Stomach (tissue), 4 donors: ENCODE data around the gene DENND6A.

Experiments used
- EP300 ChIP-seq: sonication (generic); formaldehyde crosslinking; IDR thresholded peaks from one replicate; pipeline ENCODE4 v1.6.1; 2017; ENCODE audit warnings: antibody characterized with exemption
- POLR2A ChIP-seq, 4 donors: fragments of 450-650 bp; IDR thresholded peaks; one replicate each; pipeline ENCODE4 v1.6.1; 2016; ENCODE audit warnings: antibody characterized with exemption in 4 of 4, control low read depth in 2 of 4, mild to moderate bottlenecking in 1 of 4, moderate library complexity in 1 of 4
- POLR2AphosphoS5 ChIP-seq, 3 donors: sonication (generic); formaldehyde crosslinking; IDR thresholded peaks; one replicate each; pipeline ENCODE4 v1.6.1; 2016; ENCODE audit warnings: antibody characterized with exemption in 3 of 3
- TF ChIP-seq, protein P1 (sequence below), 7 experiments: fragments of 450-650 bp in 4 of 7; fragments of 200-600 bp in 3 of 7; sonication (generic) in 3 of 7; IDR thresholded peaks; one replicate each; pipeline ENCODE4 v1.5.1; 2016 to 2019; ENCODE audit warnings: antibody characterized with exemption in 7 of 7, control low read depth in 2 of 7, mild to moderate bottlenecking in 1 of 7

DNA sequence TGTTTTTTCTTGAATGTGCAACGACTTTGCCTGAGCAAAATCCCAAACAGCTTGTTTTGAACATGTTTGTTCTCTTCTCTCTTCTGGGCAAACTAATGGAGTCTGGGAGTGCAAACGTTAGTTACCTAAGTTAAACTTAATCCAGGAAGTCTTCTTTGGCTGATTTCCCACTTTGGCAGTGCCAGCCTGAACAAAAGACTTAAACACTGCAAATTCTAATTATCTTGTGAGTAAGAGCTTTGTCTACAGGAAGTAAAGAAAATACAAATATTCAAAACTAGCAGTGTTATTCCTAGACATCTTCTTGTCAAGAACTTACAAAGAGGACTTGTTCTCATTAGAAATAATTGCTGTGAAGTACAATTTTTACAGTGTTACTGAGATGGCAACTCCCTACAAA lies 16.7 kb upstream of the DENND6A start:
- peak in 1 of 3 donors; percentile 34 for TF ChIP-seq POLR2AphosphoS5 (IDR thresholded peaks at IDR 0.05)
- TF ChIP-seq, protein P1, sequence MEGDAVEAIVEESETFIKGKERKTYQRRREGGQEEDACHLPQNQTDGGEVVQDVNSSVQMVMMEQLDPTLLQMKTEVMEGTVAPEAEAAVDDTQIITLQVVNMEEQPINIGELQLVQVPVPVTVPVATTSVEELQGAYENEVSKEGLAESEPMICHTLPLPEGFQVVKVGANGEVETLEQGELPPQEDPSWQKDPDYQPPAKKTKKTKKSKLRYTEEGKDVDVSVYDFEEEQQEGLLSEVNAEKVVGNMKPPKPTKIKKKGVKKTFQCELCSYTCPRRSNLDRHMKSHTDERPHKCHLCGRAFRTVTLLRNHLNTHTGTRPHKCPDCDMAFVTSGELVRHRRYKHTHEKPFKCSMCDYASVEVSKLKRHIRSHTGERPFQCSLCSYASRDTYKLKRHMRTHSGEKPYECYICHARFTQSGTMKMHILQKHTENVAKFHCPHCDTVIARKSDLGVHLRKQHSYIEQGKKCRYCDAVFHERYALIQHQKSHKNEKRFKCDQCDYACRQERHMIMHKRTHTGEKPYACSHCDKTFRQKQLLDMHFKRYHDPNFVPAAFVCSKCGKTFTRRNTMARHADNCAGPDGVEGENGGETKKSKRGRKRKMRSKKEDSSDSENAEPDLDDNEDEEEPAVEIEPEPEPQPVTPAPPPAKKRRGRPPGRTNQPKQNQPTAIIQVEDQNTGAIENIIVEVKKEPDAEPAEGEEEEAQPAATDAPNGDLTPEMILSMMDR (IDR thresholded peaks at IDR 0.05): no peak
- no peak for TF ChIP-seq POLR2A (IDR thresholded peaks at IDR 0.05)
- TF ChIP-seq EP300: no peak
